ENCODE measurements around the gene CFAP46.

CFAP46 gene

DNA sequence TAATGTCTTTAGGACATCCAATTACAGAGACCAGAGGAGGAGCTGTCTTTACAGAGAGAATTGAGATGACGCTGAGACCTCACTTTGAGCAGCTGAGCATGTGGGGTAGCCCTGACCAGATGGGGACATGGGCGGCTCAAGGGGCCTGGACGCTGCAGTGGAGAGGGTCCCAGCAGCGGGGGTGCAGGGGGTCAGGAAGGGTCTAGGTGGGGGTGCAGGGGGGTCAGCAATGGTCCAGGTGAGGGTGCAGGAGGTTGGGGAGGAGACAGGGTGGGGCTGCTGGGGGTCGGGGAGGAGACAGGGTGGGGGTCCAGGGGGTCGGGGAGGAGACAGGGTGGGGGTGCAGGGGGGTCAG lies 43.2 kb upstream of the CFAP46 start:
- Histone ChIP-seq H3K4me3 (ENCODE audit: low read depth in 1 of 2, low read length in 1 of 2) (no peak overlapping the region), H3K27me3 (peaks cover 39% of the 10 kb centered on the region), H3K9me3 (no peaks in the 10 kb centered on the region), H3K36me3 (no peaks in the 10 kb centered on the region), H3K27ac (no peak overlapping the region), H3K4me1 (ENCODE audit: control insufficient read depth in 1 of 2, insufficient read depth in 1 of 2, low read depth in 1 of 2, low read length in 1 of 2) (peaks cover 0 to 7% of the 10 kb centered on the region in 2 experiments)
- TF ChIP-seq CTCF (IDR thresholded peaks at IDR 0.05), result no peak

DNA sequence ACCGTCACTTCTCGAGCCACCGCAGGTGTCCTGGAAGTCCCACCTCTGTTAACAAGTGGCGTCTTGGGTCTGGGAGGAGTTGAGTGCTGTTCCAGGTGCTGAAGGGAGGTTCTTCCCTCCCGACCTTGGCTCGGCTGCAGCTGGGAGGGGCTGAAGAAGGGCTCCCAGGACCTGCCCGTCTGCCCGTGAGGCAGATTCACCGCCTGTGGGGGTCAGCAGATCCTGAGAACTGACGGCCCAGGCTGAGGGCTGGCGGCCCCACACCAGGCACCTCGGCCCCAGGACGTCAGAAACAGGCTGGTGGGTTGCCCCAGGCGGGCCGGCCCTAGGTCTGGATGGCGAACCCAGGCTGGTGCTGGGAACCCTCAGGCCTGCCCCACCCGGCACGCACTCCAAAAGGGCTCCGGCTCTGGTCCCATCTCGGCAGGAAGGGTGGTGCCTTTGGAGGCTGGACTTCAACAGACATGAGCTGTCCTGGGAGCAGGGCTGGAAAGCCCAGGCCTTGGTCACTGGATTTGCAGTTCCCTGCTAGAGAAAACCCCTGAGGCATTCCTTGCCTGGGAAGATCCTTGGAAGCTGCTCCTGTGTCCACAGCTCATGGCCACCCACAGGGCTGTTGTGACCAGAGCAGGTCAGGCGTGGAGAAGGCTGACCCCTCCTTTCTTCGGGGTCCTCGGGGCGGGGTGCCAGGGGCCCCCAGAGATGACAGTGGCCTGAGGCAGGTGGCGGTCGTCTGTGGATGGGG lies 42.6 kb upstream of the CFAP46 start:
- no peaks in the 10 kb centered on the region for H3K9me3 ChIP-seq
- H3K27ac ChIP-seq, result no peak overlapping the region
- no peak for TF ChIP-seq CTCF (IDR thresholded peaks at IDR 0.05)
- H3K27me3 ChIP-seq, result peaks cover 39% of the 10 kb centered on the region
- peaks cover 0 to 7% of the 10 kb centered on the region in 2 experiments for H3K4me1 ChIP-seq (ENCODE audit: control insufficient read depth in 1 of 2, insufficient read depth in 1 of 2, low read depth in 1 of 2, low read length in 1 of 2)
- no peak overlapping the region for H3K4me3 ChIP-seq (ENCODE audit: low read depth in 1 of 2, low read length in 1 of 2)
- H3K36me3 ChIP-seq, result no peaks in the 10 kb centered on the region

DNA sequence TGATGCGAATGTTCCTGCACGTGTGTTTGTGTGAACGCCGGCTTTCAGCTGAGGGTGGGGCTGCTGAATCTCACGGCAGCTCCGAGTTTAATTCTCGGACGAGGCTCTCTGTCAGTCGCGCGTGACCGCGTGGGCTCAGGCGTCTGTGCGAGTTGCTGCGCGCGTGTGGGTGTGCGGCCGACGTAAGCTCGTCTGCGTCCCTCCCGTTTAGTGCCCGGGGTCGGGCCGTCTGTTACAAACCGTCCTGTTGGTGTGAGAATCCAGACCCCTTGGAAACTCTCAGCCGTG lies 41.6 kb upstream of the CFAP46 start:
- Histone ChIP-seq H3K27me3 (peaks cover 41% of the 10 kb centered on the region), H3K4me1 (ENCODE audit: control insufficient read depth in 1 of 2, insufficient read depth in 1 of 2, low read depth in 1 of 2, low read length in 1 of 2) (peaks cover 0 to 7% of the 10 kb centered on the region in 2 experiments), H3K27ac (no peak overlapping the region), H3K9me3 (no peaks in the 10 kb centered on the region), H3K36me3 (no peaks in the 10 kb centered on the region), H3K4me3 (ENCODE audit: low read depth in 1 of 2, low read length in 1 of 2) (no peak overlapping the region)
- TF ChIP-seq CTCF (IDR thresholded peaks at IDR 0.05), result no peak

- Histone ChIP-seq H3K27ac (no peak overlapping the region), H3K27me3 (peaks cover 46% of the 10 kb centered on the region), H3K4me1 (ENCODE audit: control insufficient read depth in 1 of 2, insufficient read depth in 1 of 2, low read depth in 1 of 2, low read length in 1 of 2) (peaks cover 0 to 7% of the 10 kb centered on the region in 2 experiments), H3K9me3 (no peaks in the 10 kb centered on the region), H3K4me3 (ENCODE audit: low read depth in 1 of 2, low read length in 1 of 2) (no peak overlapping the region), H3K36me3 (no peaks in the 10 kb centered on the region)
- TF ChIP-seq CTCF (IDR thresholded peaks at IDR 0.05), result no peak
These were observed 41.1 kb upstream of the CFAP46 start for GRCh38 chr10:132983252-132984007.

GRCh38 chr10:132982301-132982989 lies 40.1 kb upstream of the CFAP46 start:
- TF ChIP-seq CTCF (IDR thresholded peaks at IDR 0.05), result no peak
- Histone ChIP-seq H3K27me3 (peaks cover 50% of the 10 kb centered on the region), H3K27ac (no peak overlapping the region), H3K9me3 (no peaks in the 10 kb centered on the region), H3K4me3 (ENCODE audit: low read depth in 1 of 2, low read length in 1 of 2) (no peak overlapping the region), H3K4me1 (ENCODE audit: control insufficient read depth in 1 of 2, insufficient read depth in 1 of 2, low read depth in 1 of 2, low read length in 1 of 2) (no peaks in the 10 kb centered on the region), H3K36me3 (no peaks in the 10 kb centered on the region)

All from neutrophil (primary cell).